H9 (cell line): Measurements from ENCODE around the gene LRRC70. TPM values are rescaled to one million over a fixed set of nuclear protein-coding genes. Genes with fewer than 3 reads are reported as not detected.

Source experiments
- DNase-seq: peaks from one replicate; pipeline ENCODE4 v3.0.0-alpha.2; 2017
- H2AFZ ChIP-seq: one replicate; pipeline ENCODE4 v1.6.1; 2013; ENCODE audit warnings: mild to moderate bottlenecking, low read length, control low read depth, moderate library complexity
- H2AK5ac ChIP-seq: 2 replicates; pipeline ENCODE4 v1.6.1; 2013; ENCODE audit warnings: low read length, control low read depth, mixed read lengths; ENCODE audit not compliant: insufficient read length
- H2BK120ac ChIP-seq: one replicate; pipeline ENCODE4 v1.6.1; 2013; ENCODE audit warnings: low read depth, mild to moderate bottlenecking, low read length, control low read depth, inconsistent platforms; ENCODE audit not compliant: poor library complexity, severe bottlenecking
- H2BK12ac ChIP-seq: 2 replicates; pipeline ENCODE4 v1.6.1; 2013; ENCODE audit warnings: low read length, control low read depth, mixed read lengths, low read depth; ENCODE audit not compliant: insufficient read length
- H2BK15ac ChIP-seq: 2 replicates; pipeline ENCODE4 v1.6.1; 2013; ENCODE audit warnings: low read depth, low read length, control low read depth
- H2BK20ac ChIP-seq: one replicate; pipeline ENCODE4 v1.6.1; 2013; ENCODE audit warnings: low read depth, mild to moderate bottlenecking, low read length, control low read depth, inconsistent platforms; ENCODE audit not compliant: poor library complexity, severe bottlenecking
- H2BK5ac ChIP-seq: 2 replicates; pipeline ENCODE4 v1.6.1; 2013; ENCODE audit warnings: low read length, control low read depth, mixed read lengths; ENCODE audit not compliant: insufficient read length
- H3K14ac ChIP-seq: 2 replicates; pipeline ENCODE4 v1.6.1; 2013; ENCODE audit warnings: low read length, control low read depth; ENCODE audit not compliant: insufficient read depth
- H3K18ac ChIP-seq: 2 replicates; pipeline ENCODE4 v1.6.1; 2013; ENCODE audit warnings: low read depth, mild to moderate bottlenecking, mixed read lengths, low read length, control low read depth; ENCODE audit not compliant: insufficient read length
- H3K23ac ChIP-seq: 2 replicates; pipeline ENCODE4 v1.6.1; 2013; ENCODE audit warnings: low read length, control low read depth, mixed read lengths, low read depth; ENCODE audit not compliant: insufficient read length
- H3K23me2 ChIP-seq: 2 replicates; pipeline ENCODE4 v1.6.1; 2013; ENCODE audit warnings: low read depth, mild to moderate bottlenecking, mixed read lengths, low read length, control low read depth; ENCODE audit not compliant: insufficient read length, poor library complexity, severe bottlenecking
- H3K27ac ChIP-seq: 2 replicates; pipeline ENCODE4 v1.5.1; 2013; ENCODE audit warnings: low read length, control low read depth, mixed read lengths, low read depth; ENCODE audit not compliant: insufficient read length
- H3K27me3 ChIP-seq: 2 replicates; pipeline ENCODE4 v1.6.1; 2013; ENCODE audit warnings: low read length, control low read depth, inconsistent platforms; ENCODE audit not compliant: insufficient read depth
- H3K4ac ChIP-seq: 2 replicates; pipeline ENCODE4 v1.6.1; 2013; ENCODE audit warnings: low read depth, mild to moderate bottlenecking, control low read depth, inconsistent platforms, low read length, moderate library complexity
- H3K4me1 ChIP-seq: 2 replicates; pipeline ENCODE4 v1.6.1; 2013; ENCODE audit warnings: low read length, control low read depth, inconsistent platforms; ENCODE audit not compliant: insufficient read depth
- H3K4me2 ChIP-seq: 2 replicates; pipeline ENCODE4 v1.6.1; 2013; ENCODE audit warnings: low read length, control low read depth, mixed read lengths; ENCODE audit not compliant: insufficient read length, insufficient read depth
- H3K56ac ChIP-seq: 2 replicates; pipeline ENCODE4 v1.6.1; 2013; ENCODE audit warnings: low read depth, mild to moderate bottlenecking, mixed read lengths, low read length, control low read depth; ENCODE audit not compliant: insufficient read length
- H3K79me1 ChIP-seq: 2 replicates; pipeline ENCODE4 v1.6.1; 2013; ENCODE audit warnings: low read depth, mild to moderate bottlenecking, moderate library complexity, low read length, control low read depth, inconsistent platforms; ENCODE audit not compliant: insufficient read depth, poor library complexity, severe bottlenecking
- H3K79me2 ChIP-seq: 2 replicates; pipeline ENCODE4 v1.6.1; 2013; ENCODE audit warnings: low read length, control low read depth, inconsistent platforms; ENCODE audit not compliant: insufficient read depth
- H3K9ac ChIP-seq: 2 replicates; pipeline ENCODE4 v1.6.1; 2013; ENCODE audit warnings: low read length, control low read depth, mixed read lengths; ENCODE audit not compliant: insufficient read length; ENCODE audit errors: extremely low read depth
- H3K9me3 ChIP-seq: one replicate; pipeline ENCODE4 v1.6.1; 2013; ENCODE audit warnings: low read depth, low read length, inconsistent platforms; ENCODE audit not compliant: control insufficient read depth
- H3T11ph ChIP-seq: one replicate; pipeline ENCODE4 v1.6.1; 2013; ENCODE audit warnings: mild to moderate bottlenecking, low read length, control low read depth, inconsistent platforms
- H4K20me1 ChIP-seq: one replicate; pipeline ENCODE4 v1.6.1; 2013; ENCODE audit not compliant: control insufficient read depth, insufficient read length, insufficient read depth
- H4K5ac ChIP-seq: 2 replicates; pipeline ENCODE4 v1.6.1; 2013; ENCODE audit warnings: low read depth, mild to moderate bottlenecking, mixed read lengths, low read length, control low read depth; ENCODE audit not compliant: insufficient read length
- H4K8ac ChIP-seq: replicated peaks from 2 replicates; pipeline ENCODE4 v1.6.1; 2013; ENCODE audit warnings: low read length, control low read depth, mixed read lengths, low read depth; ENCODE audit not compliant: insufficient read length
- H4K91ac ChIP-seq: 2 replicates; pipeline ENCODE4 v1.6.1; 2013; ENCODE audit warnings: low read depth, mild to moderate bottlenecking, moderate library complexity, mixed read lengths, low read length, control low read depth; ENCODE audit not compliant: insufficient read length
- H3K27ac Mint-ChIP-seq, 3 experiments: 2 replicates in 2 of 3; 3 replicates in 1 of 3; pipeline ENCODE4 v1.8.0; 2020 to 2021; ENCODE audit warnings: mixed read lengths in 3 of 3, mild to moderate bottlenecking in 1 of 3, moderate library complexity in 1 of 3
- H3K27me3 Mint-ChIP-seq: 2 replicates; pipeline ENCODE4 v1.8.0; 2021; ENCODE audit warnings: low read depth, mild to moderate bottlenecking, moderate library complexity, mixed read lengths
- H3K36me3 Mint-ChIP-seq, 3 experiments: 2 replicates in 2 of 3; 3 replicates in 1 of 3; pipeline ENCODE4 v1.8.0; 2020 to 2021; ENCODE audit warnings: low read depth in 3 of 3, mixed read lengths in 3 of 3; ENCODE audit not compliant: insufficient read depth in 1 of 3
- H3K4me1 Mint-ChIP-seq, 2 experiments: 2 replicates each; pipeline ENCODE4 v1.8.0; 2020; ENCODE audit warnings: mixed read lengths in 2 of 2
- H3K4me3 Mint-ChIP-seq, 2 experiments: 2 replicates in 1 of 2; 3 replicates in 1 of 2; pipeline ENCODE4 v1.8.0; 2020 to 2021; ENCODE audit warnings: mild to moderate bottlenecking in 2 of 2, mixed read lengths in 2 of 2, moderate library complexity in 1 of 2
- H3K9me3 Mint-ChIP-seq, 2 experiments: 2 replicates in 1 of 2; 3 replicates in 1 of 2; pipeline ENCODE4 v1.8.0; 2020; ENCODE audit warnings: mild to moderate bottlenecking in 2 of 2, mixed read lengths in 2 of 2, moderate library complexity in 1 of 2
- WGBS: extraction: QIAGEN DNeasy Blood & Tissue Kit; methylation state at CpG from one replicate; pipeline ENCODE4 v1.1.7; 2013; ENCODE audit warnings: missing lambda C conversion rate, low lambda C conversion rate, mixed read lengths; ENCODE audit not compliant: insufficient read length; ENCODE audit errors: extremely low coverage; 5-methylcytosine and 5-hydroxymethylcytosine counted together
- total RNA-seq: library from RNA; stranded (reverse); gene quantifications from 2 replicates; pipeline ENCODE4 v1.2.1, GENCODE V29; 2021
- TF ChIP-seq, protein P1 (sequence below): fragments of 200-600 bp; sonication (generic); conservative IDR thresholded peaks from 3 replicates; pipeline ENCODE4 v1.8.0; 2021; ENCODE audit warnings: antibody characterized with exemption, mild to moderate bottlenecking

Gene LRRC70
- total RNA-seq, 1 experiment from 2014 or later = 1.1 TPM

DNA sequence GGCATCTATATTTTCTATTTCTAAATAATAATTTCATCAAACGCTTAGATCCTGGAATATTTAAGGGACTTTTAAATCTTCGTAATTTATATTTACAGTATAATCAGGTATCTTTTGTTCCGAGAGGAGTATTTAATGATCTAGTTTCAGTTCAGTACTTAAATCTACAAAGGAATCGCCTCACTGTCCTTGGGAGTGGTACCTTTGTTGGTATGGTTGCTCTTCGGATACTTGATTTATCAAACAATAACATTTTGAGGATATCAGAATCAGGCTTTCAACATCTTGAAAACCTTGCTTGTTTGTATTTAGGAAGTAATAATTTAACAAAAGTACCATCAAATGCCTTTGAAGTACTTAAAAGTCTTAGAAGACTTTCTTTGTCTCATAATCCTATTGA is 1.1 kb downstream of the LRRC70 start:
- Histone ChIP-seq H3K56ac (no peak overlapping the region), H2BK5ac (no peak overlapping the region), H3K27me3 (no peaks in the 10 kb centered on the region), H3K4me2 (no peak overlapping the region), H3K9ac (no peak overlapping the region), H2BK20ac (no peak overlapping the region), H4K8ac (no peak overlapping the region), H4K91ac (no peak overlapping the region), H2AFZ (no peak overlapping the region), H4K20me1 (no peaks in the 10 kb centered on the region), H3K14ac (no peak overlapping the region), H3K79me1 (no peaks in the 10 kb centered on the region), H2BK15ac (no peak overlapping the region), H3K4me1 (no peaks in the 10 kb centered on the region), H3T11ph (no peak overlapping the region), H3K9me3 (no peaks in the 10 kb centered on the region), H2BK120ac (no peak overlapping the region), H3K4ac (no peak overlapping the region), H2BK12ac (no peak overlapping the region), H3K18ac (no peak overlapping the region), H3K23ac (no peak overlapping the region), H2AK5ac (no peak overlapping the region), H3K23me2 (no peaks in the 10 kb centered on the region), H3K27ac (no peak overlapping the region), H4K5ac (no peak overlapping the region), H3K79me2 (no peaks in the 10 kb centered on the region)
- H3K4me1 Mint-ChIP-seq = peaks cover 2 to 8% of the 10 kb centered on the region in 2 experiments; a peak in 3 of 4 replicates
- H3K9me3 Mint-ChIP-seq = no peaks in the 10 kb centered on the region
- H3K27ac Mint-ChIP-seq = no peak overlapping the region
- no peaks in the 10 kb centered on the region for H3K27me3 Mint-ChIP-seq
- TF ChIP-seq, protein P1, sequence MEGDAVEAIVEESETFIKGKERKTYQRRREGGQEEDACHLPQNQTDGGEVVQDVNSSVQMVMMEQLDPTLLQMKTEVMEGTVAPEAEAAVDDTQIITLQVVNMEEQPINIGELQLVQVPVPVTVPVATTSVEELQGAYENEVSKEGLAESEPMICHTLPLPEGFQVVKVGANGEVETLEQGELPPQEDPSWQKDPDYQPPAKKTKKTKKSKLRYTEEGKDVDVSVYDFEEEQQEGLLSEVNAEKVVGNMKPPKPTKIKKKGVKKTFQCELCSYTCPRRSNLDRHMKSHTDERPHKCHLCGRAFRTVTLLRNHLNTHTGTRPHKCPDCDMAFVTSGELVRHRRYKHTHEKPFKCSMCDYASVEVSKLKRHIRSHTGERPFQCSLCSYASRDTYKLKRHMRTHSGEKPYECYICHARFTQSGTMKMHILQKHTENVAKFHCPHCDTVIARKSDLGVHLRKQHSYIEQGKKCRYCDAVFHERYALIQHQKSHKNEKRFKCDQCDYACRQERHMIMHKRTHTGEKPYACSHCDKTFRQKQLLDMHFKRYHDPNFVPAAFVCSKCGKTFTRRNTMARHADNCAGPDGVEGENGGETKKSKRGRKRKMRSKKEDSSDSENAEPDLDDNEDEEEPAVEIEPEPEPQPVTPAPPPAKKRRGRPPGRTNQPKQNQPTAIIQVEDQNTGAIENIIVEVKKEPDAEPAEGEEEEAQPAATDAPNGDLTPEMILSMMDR = no peak
- H3K4me3 Mint-ChIP-seq = no peak overlapping the region
- DNase-seq = no peak
- no CpG with 5 or more reads among the region's 5 CpGs for WGBS
- H3K36me3 Mint-ChIP-seq = no peaks in the 10 kb centered on the region; a peak in 1 of 7 replicates
